ENCODE data around the gene RAB13.

DNA sequence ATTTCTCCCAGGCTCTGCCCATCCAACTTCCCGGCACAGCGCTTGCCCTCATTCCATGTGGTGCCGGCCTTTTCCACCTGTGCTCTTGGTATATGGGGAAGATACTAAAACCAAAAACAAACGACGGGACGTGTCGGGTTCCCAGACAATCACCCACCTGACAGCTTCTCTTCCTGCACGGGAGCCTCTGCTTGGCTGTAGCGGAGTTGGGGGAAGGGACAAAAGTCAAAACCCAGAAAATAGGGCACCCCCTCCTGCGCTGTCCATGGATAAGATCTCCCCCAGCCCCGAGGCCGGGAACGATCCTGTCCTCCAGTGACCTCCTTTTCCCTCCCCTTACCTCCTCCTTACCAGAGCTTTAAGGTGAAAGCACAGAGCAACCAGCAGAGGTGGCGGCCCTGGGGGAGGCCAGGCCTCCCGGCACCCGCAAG lies 9.3 kb downstream of the RAB13 start:
- TF ChIP-seq CTCF (IDR thresholded peaks at IDR 0.05; ENCODE audit: poor library complexity) = no peak
- no peak for TF ChIP-seq EZH2phosphoT487 (IDR thresholded peaks at IDR 0.05; ENCODE audit: low read depth, severe bottlenecking, unreplicated experiment)
